ENCODE results near the gene SULT4A1. TPM values are rescaled to one million over a fixed set of nuclear protein-coding genes. Genes with fewer than 3 reads are reported as not detected.

Gene SULT4A1
- total and polyA plus RNA-seq, 2 of the 8 experiments (the other 6 are each of a cell fraction or from before 2014, with no cell fraction given), result 9.1 to 11.8 TPM

DNA sequence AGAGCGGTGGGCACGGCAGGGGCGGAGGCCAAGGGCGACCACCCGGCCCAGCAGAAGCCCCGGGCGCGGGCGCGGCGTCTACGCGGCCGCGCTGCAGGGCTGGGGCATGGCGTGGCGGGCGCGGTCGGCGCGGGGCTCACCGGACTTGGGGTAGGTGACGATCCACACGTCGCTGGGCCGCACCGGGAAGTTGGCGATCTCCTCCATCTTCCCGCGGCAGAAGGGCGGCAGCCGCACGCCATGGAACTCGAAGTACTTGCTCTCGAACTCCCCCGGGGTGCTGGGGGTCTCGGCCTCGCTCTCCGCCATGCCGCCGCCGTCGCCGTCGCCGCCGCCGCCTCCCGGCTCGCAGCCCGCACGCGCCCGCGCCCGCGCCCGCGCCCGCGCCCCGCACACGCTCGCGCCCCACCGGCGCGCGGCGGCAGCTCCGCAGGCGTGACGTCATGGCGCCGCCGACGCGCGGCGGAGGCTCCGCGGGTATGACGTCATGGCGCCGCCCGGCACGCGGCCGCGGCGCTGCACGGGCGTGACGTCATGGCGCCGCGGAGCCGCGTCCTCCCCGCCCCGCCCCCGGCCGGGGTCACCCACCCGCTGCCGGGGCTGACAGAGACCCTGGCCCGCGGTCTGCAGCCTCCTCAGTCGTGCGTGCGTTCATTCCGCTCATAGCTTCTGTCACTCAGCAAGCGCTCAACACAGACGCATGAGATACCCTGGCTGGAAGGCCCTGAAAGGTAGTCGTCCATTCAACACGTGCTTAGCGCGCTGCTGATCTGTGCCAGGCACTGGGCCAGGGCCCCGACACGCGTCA lies at the start of gene SULT4A1 (continued):
- TF ChIP-seq BCL11A (IDR thresholded peaks at IDR 0.05; ENCODE audit: low read depth in 2 of 2, low read length in 2 of 2) (no peak), CHD2 (IDR thresholded peaks at IDR 0.05; ENCODE audit: low read length) (no peak), KDM4A (IDR thresholded peaks at IDR 0.05; ENCODE audit: low read depth, low read length, severe bottlenecking) (peak; percentile 72), JUN (IDR thresholded peaks at IDR 0.05; ENCODE audit: low read depth, low read length) (0 out of 2 replicates have a peak, but pooled peaks have one; percentile 42), ASH2L (IDR thresholded peaks at IDR 0.05; ENCODE audit: low read length) (peak; percentile 31), RFX5 (IDR thresholded peaks at IDR 0.05; ENCODE audit: borderline replicate concordance, low read depth, low read length) (no peak), TEAD4 (IDR thresholded peaks at IDR 0.05; ENCODE audit: low read depth, low read length) (no peak), CREB1 (IDR thresholded peaks at IDR 0.05) (peak; percentile 95)
- TF ChIP-seq, protein P1, sequence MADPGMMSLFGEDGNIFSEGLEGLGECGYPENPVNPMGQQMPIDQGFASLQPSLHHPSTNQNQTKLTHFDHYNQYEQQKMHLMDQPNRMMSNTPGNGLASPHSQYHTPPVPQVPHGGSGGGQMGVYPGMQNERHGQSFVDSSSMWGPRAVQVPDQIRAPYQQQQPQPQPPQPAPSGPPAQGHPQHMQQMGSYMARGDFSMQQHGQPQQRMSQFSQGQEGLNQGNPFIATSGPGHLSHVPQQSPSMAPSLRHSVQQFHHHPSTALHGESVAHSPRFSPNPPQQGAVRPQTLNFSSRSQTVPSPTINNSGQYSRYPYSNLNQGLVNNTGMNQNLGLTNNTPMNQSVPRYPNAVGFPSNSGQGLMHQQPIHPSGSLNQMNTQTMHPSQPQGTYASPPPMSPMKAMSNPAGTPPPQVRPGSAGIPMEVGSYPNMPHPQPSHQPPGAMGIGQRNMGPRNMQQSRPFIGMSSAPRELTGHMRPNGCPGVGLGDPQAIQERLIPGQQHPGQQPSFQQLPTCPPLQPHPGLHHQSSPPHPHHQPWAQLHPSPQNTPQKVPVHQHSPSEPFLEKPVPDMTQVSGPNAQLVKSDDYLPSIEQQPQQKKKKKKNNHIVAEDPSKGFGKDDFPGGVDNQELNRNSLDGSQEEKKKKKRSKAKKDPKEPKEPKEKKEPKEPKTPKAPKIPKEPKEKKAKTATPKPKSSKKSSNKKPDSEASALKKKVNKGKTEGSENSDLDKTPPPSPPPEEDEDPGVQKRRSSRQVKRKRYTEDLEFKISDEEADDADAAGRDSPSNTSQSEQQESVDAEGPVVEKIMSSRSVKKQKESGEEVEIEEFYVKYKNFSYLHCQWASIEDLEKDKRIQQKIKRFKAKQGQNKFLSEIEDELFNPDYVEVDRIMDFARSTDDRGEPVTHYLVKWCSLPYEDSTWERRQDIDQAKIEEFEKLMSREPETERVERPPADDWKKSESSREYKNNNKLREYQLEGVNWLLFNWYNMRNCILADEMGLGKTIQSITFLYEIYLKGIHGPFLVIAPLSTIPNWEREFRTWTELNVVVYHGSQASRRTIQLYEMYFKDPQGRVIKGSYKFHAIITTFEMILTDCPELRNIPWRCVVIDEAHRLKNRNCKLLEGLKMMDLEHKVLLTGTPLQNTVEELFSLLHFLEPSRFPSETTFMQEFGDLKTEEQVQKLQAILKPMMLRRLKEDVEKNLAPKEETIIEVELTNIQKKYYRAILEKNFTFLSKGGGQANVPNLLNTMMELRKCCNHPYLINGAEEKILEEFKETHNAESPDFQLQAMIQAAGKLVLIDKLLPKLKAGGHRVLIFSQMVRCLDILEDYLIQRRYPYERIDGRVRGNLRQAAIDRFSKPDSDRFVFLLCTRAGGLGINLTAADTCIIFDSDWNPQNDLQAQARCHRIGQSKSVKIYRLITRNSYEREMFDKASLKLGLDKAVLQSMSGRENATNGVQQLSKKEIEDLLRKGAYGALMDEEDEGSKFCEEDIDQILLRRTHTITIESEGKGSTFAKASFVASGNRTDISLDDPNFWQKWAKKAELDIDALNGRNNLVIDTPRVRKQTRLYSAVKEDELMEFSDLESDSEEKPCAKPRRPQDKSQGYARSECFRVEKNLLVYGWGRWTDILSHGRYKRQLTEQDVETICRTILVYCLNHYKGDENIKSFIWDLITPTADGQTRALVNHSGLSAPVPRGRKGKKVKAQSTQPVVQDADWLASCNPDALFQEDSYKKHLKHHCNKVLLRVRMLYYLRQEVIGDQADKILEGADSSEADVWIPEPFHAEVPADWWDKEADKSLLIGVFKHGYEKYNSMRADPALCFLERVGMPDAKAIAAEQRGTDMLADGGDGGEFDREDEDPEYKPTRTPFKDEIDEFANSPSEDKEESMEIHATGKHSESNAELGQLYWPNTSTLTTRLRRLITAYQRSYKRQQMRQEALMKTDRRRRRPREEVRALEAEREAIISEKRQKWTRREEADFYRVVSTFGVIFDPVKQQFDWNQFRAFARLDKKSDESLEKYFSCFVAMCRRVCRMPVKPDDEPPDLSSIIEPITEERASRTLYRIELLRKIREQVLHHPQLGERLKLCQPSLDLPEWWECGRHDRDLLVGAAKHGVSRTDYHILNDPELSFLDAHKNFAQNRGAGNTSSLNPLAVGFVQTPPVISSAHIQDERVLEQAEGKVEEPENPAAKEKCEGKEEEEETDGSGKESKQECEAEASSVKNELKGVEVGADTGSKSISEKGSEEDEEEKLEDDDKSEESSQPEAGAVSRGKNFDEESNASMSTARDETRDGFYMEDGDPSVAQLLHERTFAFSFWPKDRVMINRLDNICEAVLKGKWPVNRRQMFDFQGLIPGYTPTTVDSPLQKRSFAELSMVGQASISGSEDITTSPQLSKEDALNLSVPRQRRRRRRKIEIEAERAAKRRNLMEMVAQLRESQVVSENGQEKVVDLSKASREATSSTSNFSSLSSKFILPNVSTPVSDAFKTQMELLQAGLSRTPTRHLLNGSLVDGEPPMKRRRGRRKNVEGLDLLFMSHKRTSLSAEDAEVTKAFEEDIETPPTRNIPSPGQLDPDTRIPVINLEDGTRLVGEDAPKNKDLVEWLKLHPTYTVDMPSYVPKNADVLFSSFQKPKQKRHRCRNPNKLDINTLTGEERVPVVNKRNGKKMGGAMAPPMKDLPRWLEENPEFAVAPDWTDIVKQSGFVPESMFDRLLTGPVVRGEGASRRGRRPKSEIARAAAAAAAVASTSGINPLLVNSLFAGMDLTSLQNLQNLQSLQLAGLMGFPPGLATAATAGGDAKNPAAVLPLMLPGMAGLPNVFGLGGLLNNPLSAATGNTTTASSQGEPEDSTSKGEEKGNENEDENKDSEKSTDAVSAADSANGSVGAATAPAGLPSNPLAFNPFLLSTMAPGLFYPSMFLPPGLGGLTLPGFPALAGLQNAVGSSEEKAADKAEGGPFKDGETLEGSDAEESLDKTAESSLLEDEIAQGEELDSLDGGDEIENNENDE (IDR thresholded peaks at IDR 0.05; ENCODE audit: insufficient replicate concordance, low read length), result no peak
- TF ChIP-seq, protein P2, sequence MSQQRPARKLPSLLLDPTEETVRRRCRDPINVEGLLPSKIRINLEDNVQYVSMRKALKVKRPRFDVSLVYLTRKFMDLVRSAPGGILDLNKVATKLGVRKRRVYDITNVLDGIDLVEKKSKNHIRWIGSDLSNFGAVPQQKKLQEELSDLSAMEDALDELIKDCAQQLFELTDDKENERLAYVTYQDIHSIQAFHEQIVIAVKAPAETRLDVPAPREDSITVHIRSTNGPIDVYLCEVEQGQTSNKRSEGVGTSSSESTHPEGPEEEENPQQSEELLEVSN (IDR thresholded peaks at IDR 0.05), result peak; percentile 76
